Cardiac septum (tissue), 1 donor: ENCODE results near the gene GOLGA3. TPM values are rescaled to one million over a fixed set of nuclear protein-coding genes. Genes with fewer than 3 reads are reported as not detected.
"Not testable (repeated sequence)": the region's sequence is repeated elsewhere in the genome, so short reads cannot be mapped to it uniquely, and the experiment has no call there.

Experiments
- DNase-seq: peaks from one replicate; pipeline ENCODE4 v3.0.0-alpha.2; 2020; ENCODE audit warnings: low spot score
- intact Hi-C: fragments of 100-400 bp; cut with DNase I; formaldehyde crosslinking; loops from one replicate; pipeline ENCODE4 v1.14.0; 2022
- total RNA-seq: library from RNA; stranded (reverse); fragmentation: NEBNext Ultra II Directional; extraction: Animal tissue kit (Norgen Biotek cat#: 25700); gene quantifications from one replicate; pipeline ENCODE4 v1.2.1, GENCODE V29; 2021
- donor health status: DM: no; HTN: no; CAD: no.

Gene GOLGA3
- total RNA-seq, 1 donor from 2014 or later, result 50.1 TPM

- intact Hi-C loops, result no loop called here
- no peak for DNase-seq
Measured at GRCh38 chr12:132850291-132850690, 21.6 kb upstream of the GOLGA3 start.

- intact Hi-C loops, result no loop called here
- no peak for DNase-seq
Measured at GRCh38 chr12:132848521-132848920, 19.9 kb upstream of the GOLGA3 start.

DNA sequence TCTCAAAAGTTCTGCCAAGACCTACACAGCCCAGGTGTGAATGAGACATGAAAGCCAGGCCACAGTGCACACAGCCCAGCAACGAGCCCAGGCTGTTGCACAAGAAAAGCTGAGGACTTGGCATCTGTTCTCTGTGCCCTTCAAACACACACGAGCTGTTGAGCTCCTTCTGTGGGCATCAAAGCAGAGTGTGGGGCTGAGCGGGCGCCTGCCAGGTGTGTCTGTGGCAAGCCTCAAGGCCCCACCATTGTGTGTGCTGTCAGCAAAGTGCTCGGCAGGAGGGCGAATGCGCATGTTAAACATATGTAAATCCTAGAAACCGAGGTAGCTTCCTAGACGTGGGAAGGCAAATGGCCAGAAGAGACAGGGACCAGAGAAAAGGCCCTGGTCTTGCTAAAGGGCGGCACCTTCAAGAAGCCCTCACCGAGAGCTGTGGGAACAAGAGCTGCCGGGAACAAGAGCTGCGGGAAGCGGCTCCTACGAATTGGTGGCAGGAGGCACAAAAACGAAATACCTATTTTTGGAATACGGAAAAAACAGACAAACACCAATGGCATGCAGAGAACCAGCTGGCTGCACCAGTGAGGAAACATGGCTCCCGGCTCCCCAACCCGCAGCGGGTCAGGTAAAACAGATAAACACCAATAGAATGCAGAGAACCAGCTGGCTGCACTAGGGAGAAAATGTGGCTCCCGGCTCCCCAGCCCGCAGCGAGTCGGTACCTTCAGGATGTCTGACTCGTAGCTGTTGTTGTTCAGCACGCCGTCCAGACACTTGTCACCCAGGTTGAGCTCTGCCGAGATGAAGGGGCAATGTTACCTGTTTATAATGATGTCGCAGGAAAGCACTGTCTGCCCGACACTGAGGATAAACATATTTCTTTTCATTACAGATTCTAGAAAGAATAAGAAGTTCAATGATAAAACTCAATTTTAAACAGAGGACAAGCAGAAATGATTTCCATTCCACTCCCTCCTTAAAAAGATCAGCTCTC is 19.0 kb upstream of the GOLGA3 start:
- intact Hi-C loops, result no loop called here
- DNase-seq, result no peak

DNA sequence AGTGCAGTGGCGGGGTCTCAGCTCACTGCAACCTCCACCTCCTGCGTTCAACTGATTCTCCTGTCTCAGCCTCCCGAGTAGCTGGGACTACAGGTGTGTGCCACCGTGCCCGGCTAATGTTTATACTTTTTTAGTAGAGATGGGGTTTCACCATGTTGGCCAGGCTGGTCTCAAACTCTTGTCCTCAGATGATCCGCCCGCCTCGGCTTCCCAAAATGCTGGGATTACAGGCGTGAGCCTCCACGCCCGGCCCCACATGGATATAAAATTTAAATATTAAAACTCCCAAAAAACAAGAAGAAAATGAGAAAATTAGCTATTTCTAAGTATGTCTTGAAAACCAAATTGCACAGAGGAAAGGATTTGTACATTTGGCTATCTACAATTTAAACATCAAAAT is 16.0 kb upstream of the GOLGA3 start:
- DNase-seq, intact Hi-C loops: not testable (repeated sequence)

GRCh38 chr12:132842449-132843045 is 13.9 kb upstream of the GOLGA3 start:
- no peak for DNase-seq

GRCh38 chr12:132841151-132841550 is 12.5 kb upstream of the GOLGA3 start:
- DNase-seq, result no peak
- intact Hi-C loops, result no loop called here

More at GRCh38 chr12:132842449-132843045, 13.9 kb upstream of the GOLGA3 start:
- intact Hi-C loops, result no loop called here

DNA sequence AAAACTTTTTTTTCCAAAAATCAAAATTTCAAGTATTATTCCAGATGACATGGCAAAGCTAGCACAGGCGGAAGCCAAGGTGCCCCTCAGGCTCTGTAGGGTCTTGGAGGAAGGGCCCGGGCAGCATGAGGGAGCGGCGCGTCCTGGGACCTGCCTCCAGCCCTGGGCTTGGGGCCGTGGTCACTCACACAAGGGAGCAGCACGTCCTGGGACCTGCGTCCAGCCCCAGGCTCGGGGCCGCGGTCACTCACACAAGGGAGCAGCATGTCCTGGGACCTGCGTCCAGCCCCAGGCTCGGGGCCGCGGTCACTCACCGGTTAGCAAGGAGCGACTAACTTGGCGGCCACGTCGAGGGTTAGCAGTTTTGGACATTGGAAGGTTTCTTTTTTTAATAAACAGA is 11.9 kb upstream of the GOLGA3 start:
- intact Hi-C loops, result no loop called here
- no peak for DNase-seq

GRCh38 chr12:132839558-132840235 is 11.0 kb upstream of the GOLGA3 start:
- DNase-seq, result no peak
- intact Hi-C loops, result no loop called here

GRCh38 chr12:132838410-132839080 is 9.9 kb upstream of the GOLGA3 start:
- no peak for DNase-seq

DNA sequence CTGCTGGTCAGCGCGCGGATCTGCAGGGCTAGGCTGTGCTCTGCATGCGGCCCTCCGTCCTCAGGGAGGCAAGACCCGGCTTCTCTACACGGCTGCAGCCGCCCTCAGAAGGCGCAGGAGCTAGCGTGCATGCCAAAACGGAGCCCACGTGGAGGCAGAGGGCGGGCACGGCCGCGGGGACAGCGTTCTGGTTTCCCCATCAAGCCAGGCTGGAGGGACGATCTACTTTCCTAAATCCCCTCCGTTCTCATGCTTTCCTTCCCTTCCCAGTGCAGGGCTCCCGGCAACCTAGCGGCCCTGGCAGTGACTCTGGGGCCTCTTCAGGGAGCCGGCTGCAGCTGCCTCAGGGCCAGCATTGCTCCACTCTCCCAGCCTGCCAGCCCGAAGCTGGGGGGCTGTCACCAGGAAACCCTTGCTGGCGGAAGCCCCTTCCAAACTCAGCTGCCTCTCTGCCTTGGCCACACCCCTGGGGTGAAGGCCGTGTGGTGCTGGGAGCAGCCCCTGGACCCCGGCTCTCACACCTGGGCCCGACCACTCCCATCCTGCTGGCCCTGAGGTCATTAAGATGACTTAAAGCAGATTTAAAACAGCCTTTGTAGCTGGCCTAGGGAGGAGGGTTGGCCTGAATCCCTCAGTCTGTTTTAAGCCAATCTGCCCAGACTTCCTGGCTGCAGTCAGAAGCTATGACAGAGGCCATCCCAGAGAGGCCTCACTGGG is 9.2 kb upstream of the GOLGA3 start:
- intact Hi-C loops, result no loop called here
- DNase-seq, result no peak

More at GRCh38 chr12:132838410-132839080, 9.9 kb upstream of the GOLGA3 start:
- intact Hi-C loops, result no loop called here

GRCh38 chr12:132836795-132837331 is 8.2 kb upstream of the GOLGA3 start:
- intact Hi-C loops, result no loop called here

DNA sequence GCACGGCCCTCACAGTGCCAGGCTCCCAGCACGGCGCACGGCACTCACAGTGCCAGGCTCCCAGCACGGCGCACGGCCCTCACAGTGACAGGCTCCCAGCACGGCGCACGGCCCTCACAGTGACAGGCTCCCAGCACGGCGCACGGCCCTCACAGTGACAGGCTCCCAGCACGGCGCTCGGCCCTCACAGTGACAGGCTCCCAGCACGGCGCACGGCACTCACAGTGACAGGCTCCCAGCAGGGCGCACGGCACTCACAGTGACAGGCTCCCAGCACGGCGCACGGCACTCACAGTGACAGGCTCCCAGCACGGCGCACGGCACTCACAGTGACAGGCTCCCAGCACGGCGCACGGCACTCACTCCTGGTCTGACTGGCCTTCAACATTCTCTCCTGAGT is 7.6 kb upstream of the GOLGA3 start:
- intact Hi-C loops, DNase-seq: not testable (repeated sequence)

More at GRCh38 chr12:132836795-132837331, 8.2 kb upstream of the GOLGA3 start:
- no peak for DNase-seq

- no peak for DNase-seq
- intact Hi-C loops, result no loop called here
Measured at GRCh38 chr12:132835076-132836025, 6.7 kb upstream of the GOLGA3 start.

DNA sequence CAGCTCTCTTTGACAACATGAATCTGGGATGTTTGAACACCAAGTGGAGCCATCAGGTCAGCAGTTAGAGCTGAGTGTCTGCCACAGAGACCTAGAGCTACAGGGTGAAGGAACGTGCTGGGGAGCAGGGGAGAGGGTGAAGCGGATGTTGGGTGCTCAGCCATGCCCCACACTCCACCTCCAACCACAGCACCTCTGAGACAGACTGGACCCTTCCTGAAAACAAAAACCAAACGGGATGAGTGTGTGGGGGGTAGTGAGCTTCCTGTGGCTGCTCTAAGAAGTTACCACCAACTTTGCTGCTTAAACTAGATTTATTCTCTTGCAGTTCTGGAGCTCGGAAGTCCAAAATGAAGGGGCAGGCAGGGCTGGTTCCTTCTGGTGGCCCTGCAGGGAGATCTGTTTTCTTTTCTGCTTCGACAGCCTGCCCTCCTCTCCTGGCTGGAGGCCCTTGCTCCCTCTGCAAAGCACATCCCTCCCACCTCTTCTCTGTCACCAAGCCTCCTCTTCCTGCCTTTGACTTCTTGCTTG is 5.6 kb upstream of the GOLGA3 start:
- no peak for DNase-seq
- intact Hi-C loops, result no loop called here

DNA sequence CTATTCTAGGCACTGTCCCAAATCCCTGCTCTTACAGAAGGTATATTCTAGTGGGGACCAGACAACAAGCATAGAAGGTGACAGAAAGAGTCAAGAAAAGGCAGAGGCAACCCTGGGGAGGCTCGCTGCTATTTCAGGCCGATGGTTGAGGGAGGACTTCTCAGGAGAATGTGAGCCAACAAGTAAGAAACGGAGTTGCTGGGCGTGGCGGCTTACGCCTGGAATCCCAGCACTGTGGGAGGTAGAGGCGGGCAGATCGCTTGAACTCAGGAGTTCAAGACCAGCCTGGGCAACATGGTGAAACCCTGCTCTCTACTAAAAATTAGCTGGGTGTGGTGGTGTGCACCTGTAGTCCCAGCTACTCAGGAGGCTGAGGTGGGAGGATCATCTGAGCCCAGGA is 4.7 kb upstream of the GOLGA3 start:
- intact Hi-C loops, result no loop called here
- DNase-seq, result no peak

- intact Hi-C loops, result no loop called here
- no peak for DNase-seq
Measured at GRCh38 chr12:132831771-132832170, 3.1 kb upstream of the GOLGA3 start.
